Natural killer cell (primary cell): ENCODE measurements around the gene UBTD1. TPM values are rescaled to one million over a fixed set of nuclear protein-coding genes. Genes with fewer than 3 reads are reported as not detected.

Source experiments
- ATAC-seq, 3 donors: fragments of 150-1000 bp in 2 of 3; fragments of 200-7000 bp in 1 of 3; cut with Tn5 transposase; 1 replicate in 1 of 3; 2 replicates in 2 of 3; pipeline ENCODE4 v1.10.0; 2021; ENCODE audit warnings: mild to moderate bottlenecking in 2 of 3, moderate library complexity in 2 of 3
- DNase-seq, 2 donors: peaks; one replicate each; pipeline versions ENCODE4 v3.0.0 to v3.0.0-alpha.2; 2013 to 2021; ENCODE audit warnings: mixed read lengths in 1 of 2
- H3K27ac ChIP-seq: one replicate; pipeline ENCODE4 v1.5.1; 2013; ENCODE audit warnings: mild to moderate bottlenecking, low read length
- H3K27me3 ChIP-seq: one replicate; pipeline ENCODE4 v1.6.1; 2013; ENCODE audit warnings: low read length; ENCODE audit not compliant: control insufficient read depth, insufficient read depth
- H3K36me3 ChIP-seq: one replicate; pipeline ENCODE4 v1.6.1; 2013; ENCODE audit warnings: low read length; ENCODE audit not compliant: control insufficient read depth, insufficient read depth
- H3K4me1 ChIP-seq: one replicate; pipeline ENCODE4 v1.6.1; 2013; ENCODE audit warnings: low read length; ENCODE audit not compliant: control insufficient read depth, insufficient read depth
- H3K4me3 ChIP-seq: one replicate; pipeline ENCODE4 v1.5.1; 2013; ENCODE audit warnings: low read length
- H3K9me3 ChIP-seq: one replicate; pipeline ENCODE4 v1.6.1; 2013; ENCODE audit warnings: low read length; ENCODE audit not compliant: control insufficient read depth, insufficient read depth
- H3K27ac Mint-ChIP-seq, 2 donors: one replicate each; pipeline ENCODE4 v1.8.0; 2022; ENCODE audit warnings: mild to moderate bottlenecking in 2 of 2, mixed read lengths in 2 of 2, moderate library complexity in 1 of 2
- H3K27me3 Mint-ChIP-seq, 2 donors: one replicate each; pipeline ENCODE4 v1.8.0; 2022; ENCODE audit warnings: low read depth in 2 of 2, mixed read lengths in 2 of 2
- H3K36me3 Mint-ChIP-seq: one replicate; pipeline ENCODE4 v1.8.0; 2022; ENCODE audit warnings: mixed read lengths
- H3K4me1 Mint-ChIP-seq, 2 donors: one replicate each; pipeline ENCODE4 v1.8.0; 2022; ENCODE audit warnings: mixed read lengths in 2 of 2
- H3K4me3 Mint-ChIP-seq: one replicate; pipeline ENCODE4 v1.8.0; 2022; ENCODE audit warnings: mild to moderate bottlenecking, moderate library complexity, mixed read lengths
- H3K9me3 Mint-ChIP-seq, 2 donors: one replicate each; pipeline ENCODE4 v1.8.0; 2022; ENCODE audit warnings: mixed read lengths in 2 of 2
- WGBS: methylation state at CpG from one replicate; pipeline ENCODE4 v1.1.7; 2013; ENCODE audit warnings: missing lambda C conversion rate; ENCODE audit not compliant: insufficient coverage; 5-methylcytosine and 5-hydroxymethylcytosine counted together
- intact Hi-C: fragments of 100-400 bp; cut with micrococcal nuclease; formaldehyde crosslinking; loops from one replicate; pipeline ENCODE4 v1.14.2; 2022
- total RNA-seq, 4 donors: library from RNA; stranded (reverse); fragments of 120-200 nt in 1 of 4; gene quantifications; one replicate each; pipeline versions ENCODE4 v1.2.3 to v1.2.4, GENCODE V29; 2013 to 2022
- TF ChIP-seq, protein P1 (sequence below): fragments of 200-600 bp; IDR thresholded peaks from one replicate; pipeline ENCODE4 v1.8.0; 2022; ENCODE audit warnings: antibody characterized with exemption

The UBTD1 gene
- total RNA-seq, 3 donors from 2014 or later (not counting 1 experiment from before 2014, with no cell fraction given): 0.70 to 1.1 (median 0.75) TPM

DNA sequence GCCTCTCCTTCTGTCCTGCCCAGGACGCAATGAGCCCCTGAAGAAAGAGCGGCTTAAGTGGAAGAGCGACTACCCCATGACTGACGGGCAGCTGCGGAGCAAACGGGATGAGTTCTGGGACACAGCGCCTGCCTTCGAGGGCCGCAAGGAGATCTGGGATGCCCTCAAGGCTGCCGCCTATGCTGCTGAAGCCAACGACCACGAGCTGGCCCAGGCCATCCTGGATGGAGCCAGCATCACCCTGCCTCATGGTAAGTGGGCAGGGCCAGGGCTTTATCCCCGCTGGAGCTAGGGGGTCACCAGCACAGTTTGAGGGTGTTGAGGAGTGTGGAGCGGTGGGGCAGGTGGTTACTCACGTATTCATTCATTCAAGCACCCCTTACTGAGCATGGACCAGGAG, 69.2 kb downstream of the UBTD1 start:
- Mint-ChIP-seq H3K27ac (no peak overlapping the region), H3K9me3 (no peaks in the 10 kb centered on the region), H3K4me1 (no peaks in the 10 kb centered on the region), H3K4me3 (no peak overlapping the region), H3K27me3 (no peaks in the 10 kb centered on the region), H3K36me3 (no peaks in the 10 kb centered on the region)
- Histone ChIP-seq H3K4me3 (no peak overlapping the region), H3K27ac (no peak overlapping the region), H3K27me3 (no peaks in the 10 kb centered on the region), H3K4me1 (peaks cover 4% of the 10 kb centered on the region), H3K36me3 (no peaks in the 10 kb centered on the region), H3K9me3 (no peaks in the 10 kb centered on the region)
- TF ChIP-seq, protein P1, sequence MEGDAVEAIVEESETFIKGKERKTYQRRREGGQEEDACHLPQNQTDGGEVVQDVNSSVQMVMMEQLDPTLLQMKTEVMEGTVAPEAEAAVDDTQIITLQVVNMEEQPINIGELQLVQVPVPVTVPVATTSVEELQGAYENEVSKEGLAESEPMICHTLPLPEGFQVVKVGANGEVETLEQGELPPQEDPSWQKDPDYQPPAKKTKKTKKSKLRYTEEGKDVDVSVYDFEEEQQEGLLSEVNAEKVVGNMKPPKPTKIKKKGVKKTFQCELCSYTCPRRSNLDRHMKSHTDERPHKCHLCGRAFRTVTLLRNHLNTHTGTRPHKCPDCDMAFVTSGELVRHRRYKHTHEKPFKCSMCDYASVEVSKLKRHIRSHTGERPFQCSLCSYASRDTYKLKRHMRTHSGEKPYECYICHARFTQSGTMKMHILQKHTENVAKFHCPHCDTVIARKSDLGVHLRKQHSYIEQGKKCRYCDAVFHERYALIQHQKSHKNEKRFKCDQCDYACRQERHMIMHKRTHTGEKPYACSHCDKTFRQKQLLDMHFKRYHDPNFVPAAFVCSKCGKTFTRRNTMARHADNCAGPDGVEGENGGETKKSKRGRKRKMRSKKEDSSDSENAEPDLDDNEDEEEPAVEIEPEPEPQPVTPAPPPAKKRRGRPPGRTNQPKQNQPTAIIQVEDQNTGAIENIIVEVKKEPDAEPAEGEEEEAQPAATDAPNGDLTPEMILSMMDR: no peak
- DNase-seq: no peak
- intact Hi-C loops: no loop called here
- 93% methylated on average over 15 of the region's 15 CpGs for WGBS
- ATAC-seq: no peak

DNA sequence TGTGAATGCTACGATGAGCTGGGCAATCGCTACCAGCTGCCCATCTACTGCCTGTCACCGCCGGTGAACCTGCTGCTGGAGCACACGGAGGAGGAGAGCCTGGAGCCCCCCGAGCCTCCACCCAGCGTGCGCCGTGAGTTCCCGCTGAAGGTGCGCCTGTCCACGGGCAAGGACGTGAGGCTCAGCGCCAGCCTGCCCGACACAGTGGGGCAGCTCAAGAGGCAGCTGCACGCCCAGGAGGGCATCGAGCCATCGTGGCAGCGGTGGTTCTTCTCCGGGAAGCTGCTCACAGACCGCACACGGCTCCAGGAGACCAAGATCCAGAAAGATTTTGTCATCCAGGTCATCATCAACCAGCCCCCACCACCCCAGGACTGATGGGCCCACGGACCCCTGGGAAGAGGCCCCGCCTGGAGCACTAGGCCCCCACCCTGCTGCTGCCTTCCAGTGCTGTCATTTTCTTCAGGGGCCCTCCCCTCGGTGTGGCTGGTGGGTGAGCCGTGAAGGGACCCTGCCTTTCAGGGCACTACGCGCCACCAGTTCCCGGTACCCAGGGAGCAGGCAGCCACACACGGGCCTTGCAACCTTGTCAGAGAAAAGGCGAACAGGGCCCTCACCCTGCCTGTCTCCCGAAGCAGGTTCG, 71.5 kb downstream of the UBTD1 start:
- no peak overlapping the region for H3K27ac Mint-ChIP-seq
- DNase-seq: no peak
- 93% methylated on average over 33 of the region's 33 CpGs for WGBS
- no peaks in the 10 kb centered on the region for H3K9me3 ChIP-seq
- H3K36me3 Mint-ChIP-seq: no peaks in the 10 kb centered on the region
- H3K4me3 ChIP-seq: no peak overlapping the region
- TF ChIP-seq, protein P1: no peak
- H3K4me3 Mint-ChIP-seq: no peak overlapping the region
- H3K4me1 ChIP-seq: peaks cover 4% of the 10 kb centered on the region
- intact Hi-C loops: no loop called here
- H3K36me3 ChIP-seq: no peaks in the 10 kb centered on the region
- H3K27me3 ChIP-seq: no peaks in the 10 kb centered on the region
- H3K9me3 Mint-ChIP-seq: no peaks in the 10 kb centered on the region
- no peak overlapping the region for H3K27ac ChIP-seq
- ATAC-seq: no peak
- no peaks in the 10 kb centered on the region for H3K4me1 Mint-ChIP-seq
- no peaks in the 10 kb centered on the region for H3K27me3 Mint-ChIP-seq

DNA sequence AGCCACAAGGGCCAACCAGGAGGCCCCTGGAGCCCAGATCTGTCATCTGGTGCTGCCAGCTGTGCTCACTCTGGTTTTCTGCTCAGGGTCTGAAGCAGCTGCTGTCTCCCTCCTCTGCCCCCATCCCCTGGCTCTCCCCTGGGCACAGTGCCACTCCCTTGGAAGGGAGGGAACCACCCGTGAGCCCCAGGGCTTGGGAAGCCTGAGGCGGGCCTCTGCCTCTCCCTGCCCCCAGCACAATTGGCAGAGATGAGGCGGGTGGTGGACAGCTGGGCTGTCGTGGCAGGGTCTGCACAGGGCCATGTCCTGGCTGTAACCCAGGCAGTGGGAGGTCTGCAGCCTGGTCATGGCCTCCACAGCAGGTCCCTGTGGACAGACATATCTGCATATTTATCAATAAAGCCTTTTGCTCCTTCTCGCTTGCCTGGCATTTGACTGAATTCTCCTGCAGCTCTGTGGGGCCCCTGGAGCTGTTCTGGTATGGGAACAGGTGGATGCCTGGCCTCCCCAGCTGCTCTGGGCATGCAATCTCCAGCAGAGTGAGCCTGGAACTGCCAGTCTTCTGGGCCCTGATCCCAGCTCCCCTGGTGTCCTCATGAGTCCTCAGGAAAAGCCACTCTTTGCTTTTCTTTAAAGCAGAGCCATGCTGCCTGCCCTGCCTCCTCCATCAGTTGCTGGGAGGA, 72.2 kb downstream of the UBTD1 start:
- no peaks in the 10 kb centered on the region for H3K9me3 Mint-ChIP-seq
- intact Hi-C loops: no loop called here
- DNase-seq (no peak), ATAC-seq (no peak)
- H3K27ac ChIP-seq: no peak overlapping the region
- H3K4me3 Mint-ChIP-seq: no peak overlapping the region
- H3K27ac Mint-ChIP-seq: no peak overlapping the region
- no peaks in the 10 kb centered on the region for H3K27me3 Mint-ChIP-seq
- no peaks in the 10 kb centered on the region for H3K9me3 ChIP-seq
- no peak overlapping the region for H3K4me3 ChIP-seq
- no peaks in the 10 kb centered on the region for H3K4me1 Mint-ChIP-seq
- WGBS: 90% methylated on average over 5 of the region's 5 CpGs
- H3K4me1 ChIP-seq: peaks cover 4% of the 10 kb centered on the region
- no peaks in the 10 kb centered on the region for H3K36me3 Mint-ChIP-seq
- H3K27me3 ChIP-seq: no peaks in the 10 kb centered on the region
- no peaks in the 10 kb centered on the region for H3K36me3 ChIP-seq
- TF ChIP-seq, protein P1: no peak
